Measurements from ENCODE around the gene ZNF593OS.

Gene ZNF593OS

GRCh38 chr1:26171084-26172072 lies at the start of gene ZNF593OS:
ZNF593OS (minus strand) TSS chr1:26171832; CDS start chr1:26171661, 171 bp downstream.
- DNase-seq (ENCODE audit: low read depth), result no peak

DNA sequence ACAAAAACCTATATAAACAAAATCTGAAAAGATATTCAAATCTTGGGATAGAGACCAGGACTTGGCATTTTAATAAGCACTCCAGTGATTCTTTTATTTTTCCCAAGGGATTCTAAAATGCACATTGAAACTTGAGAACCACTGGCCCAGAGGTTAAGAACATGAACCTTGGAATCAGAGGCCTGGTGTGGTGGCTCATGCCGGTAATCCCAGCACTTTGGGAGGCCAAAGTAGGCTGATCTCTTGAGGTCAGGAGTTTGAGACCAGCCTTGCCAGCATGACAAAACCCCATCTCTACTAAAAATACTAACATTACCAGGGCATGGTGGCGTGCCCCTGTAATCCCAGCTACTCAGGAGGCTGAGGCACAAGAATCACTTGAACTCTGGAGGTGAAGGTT lies 49.5 kb upstream of the ZNF593OS start:
- DNase-seq (ENCODE audit: low read depth), result no peak

DNA sequence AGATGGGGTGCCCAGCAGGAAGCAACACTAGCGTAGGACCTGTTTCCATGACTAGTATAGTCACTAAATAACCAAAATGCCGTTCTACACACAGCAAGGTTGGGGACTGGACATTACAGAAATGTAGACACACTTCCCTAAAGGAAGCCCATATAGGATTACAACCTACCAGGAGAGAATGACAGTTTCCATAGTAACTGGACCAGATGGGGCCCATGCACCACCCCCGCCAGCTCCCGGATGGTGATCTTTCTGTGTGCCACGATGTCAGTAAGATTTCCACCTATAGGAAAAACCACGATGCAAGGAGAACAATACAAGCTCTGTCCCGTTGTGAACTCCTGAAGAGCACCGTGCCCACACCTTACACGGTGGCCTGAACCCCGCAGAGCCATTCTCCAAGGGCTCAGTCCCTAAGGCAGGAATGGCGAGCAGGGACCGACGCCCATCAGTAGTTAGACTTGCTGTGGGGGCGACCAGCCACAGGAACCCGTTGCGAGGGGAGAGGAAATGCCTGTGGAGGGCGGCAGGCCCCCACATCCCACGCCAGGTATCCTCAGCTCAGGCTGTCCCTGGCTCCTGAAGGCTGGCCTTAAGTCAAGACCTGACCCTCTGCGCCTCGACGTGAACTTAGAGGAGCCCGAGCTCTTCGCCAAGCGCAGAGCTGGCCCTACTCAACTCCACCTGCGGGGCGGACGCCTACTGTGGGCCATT lies 48.7 kb upstream of the ZNF593OS start:
- DNase-seq (ENCODE audit: low read depth), result no peak

GRCh38 chr1:26218906-26219494 lies 47.4 kb upstream of the ZNF593OS start:
- no peak for DNase-seq (ENCODE audit: low read depth)

DNA sequence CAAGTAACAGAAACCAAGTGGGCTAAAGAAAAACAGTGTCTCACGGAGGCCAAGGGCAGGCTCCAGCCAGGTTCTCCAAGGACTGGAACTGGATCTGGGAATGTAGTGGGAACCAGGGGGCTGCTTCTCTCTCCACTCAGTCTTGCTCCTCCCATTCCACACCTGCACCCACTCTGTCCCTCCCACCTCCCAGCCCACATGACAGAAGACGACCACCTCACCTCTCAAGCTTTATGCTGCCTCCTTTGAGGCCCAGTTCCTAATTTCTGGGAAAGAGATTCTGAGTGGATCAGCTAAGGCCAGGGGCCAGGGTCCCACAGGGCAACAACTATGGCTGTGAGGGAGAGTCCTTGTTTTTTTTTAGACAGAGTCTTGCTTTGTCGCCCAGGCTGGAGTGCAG lies 43.6 kb upstream of the ZNF593OS start:
- DNase-seq (ENCODE audit: low read depth), result no peak

GRCh38 chr1:26213335-26213905 lies 41.8 kb upstream of the ZNF593OS start:
- no peak for DNase-seq (ENCODE audit: low read depth)

DNA sequence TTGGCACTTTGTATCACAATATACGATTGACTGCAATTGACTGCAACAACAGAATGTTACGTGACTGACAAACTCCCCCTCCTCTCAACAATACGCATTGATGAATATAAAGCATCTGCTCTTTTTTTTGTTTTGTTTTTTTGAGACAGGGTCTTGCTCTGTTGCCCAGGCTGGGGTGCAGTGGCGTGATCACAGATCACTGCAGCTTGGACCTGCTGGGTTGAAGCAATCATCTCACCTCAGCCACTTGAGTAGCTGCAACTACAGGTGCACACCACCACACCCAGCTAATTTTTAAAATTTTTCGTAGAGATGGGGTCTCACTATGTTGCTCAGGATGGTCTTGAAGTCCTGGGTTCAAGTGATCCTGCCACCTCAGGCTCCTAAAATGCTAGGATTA lies 41.1 kb upstream of the ZNF593OS start:
- DNase-seq (ENCODE audit: low read depth), result no peak

GRCh38 chr1:26210147-26210870 lies 38.7 kb upstream of the ZNF593OS start:
- no peak for DNase-seq (ENCODE audit: low read depth)

- no peak for DNase-seq (ENCODE audit: low read depth)
Observed at GRCh38 chr1:26203642-26204318, 32.1 kb upstream of the ZNF593OS start.

DNA sequence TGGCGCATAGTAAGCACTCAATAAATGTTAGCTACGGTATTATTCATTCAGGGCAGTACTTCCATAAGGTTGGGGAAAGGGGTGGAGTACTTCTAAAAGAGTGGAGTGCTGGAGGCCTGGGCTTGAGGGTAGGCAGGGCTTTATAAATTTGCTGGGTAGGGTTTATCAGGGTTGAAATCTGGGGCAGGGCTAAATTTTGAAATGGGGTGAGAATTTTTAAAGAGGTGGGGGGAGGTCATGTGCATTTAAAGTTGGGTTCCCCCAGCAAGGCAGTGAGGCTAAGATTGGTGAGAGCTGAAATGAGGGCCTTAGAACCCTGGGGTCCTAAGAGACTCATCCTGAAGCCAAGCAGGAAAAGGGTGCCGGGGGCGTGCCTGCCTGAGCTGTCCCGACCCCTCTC lies 28.8 kb upstream of the ZNF593OS start:
- DNase-seq (ENCODE audit: low read depth), result no peak

DNA sequence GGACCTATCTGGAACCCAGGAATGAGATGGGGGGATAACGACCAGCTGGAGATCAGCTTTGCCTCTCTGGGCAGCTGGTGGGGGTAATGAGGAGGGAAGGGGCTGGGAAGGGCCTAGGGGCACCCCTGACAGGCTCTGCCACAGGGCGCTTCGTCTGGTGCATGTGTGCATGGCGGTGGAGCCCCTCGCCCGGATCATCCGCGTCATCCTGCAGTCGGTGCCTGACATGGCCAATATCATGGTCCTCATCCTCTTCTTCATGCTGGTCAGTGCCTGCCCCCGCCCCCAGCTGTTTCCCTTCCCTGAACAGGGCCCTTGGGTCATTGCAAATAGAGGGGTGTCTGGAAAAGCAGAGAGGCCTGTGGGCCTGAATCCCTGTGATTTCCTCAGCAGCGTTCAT lies 26.2 kb upstream of the ZNF593OS start:
- DNase-seq (ENCODE audit: low read depth), result no peak

DNA sequence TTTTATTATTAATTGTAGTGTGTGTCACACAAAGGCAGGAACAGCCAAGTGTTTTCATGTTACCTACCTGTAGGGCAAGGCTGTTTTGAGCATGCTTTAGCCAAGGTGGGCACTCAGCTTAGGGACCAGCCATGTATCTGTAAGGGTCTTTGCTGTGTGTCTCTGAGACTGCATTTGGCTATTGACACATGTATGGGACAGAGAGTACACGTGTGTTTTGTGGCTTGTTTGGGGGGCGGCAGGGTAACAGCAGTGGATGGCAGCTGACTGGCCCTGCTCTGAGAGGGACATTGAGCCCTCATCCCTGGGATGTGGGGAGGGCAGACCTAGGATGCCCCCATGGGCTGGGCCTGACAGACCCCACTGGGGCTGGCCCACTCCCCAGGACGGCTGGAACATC lies 25.7 kb upstream of the ZNF593OS start:
- no peak for DNase-seq (ENCODE audit: low read depth)

DNA sequence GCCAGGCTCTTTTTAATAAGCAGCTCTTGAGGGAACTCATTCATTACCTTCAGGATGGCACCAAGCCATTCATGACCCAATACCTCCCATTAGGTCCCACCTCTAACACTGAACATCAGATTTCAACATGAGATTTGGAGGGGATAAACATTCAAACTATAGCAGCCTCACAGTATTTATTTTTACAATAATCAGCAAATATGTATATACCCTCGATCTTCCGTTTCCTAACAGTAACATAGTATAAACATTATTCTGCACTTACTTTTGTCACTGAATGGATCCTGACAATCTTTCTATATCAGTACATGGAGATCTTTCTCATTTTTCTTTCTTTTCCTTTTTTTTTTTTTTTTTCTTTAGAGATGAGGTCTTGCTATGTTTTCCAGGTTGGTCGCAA lies 24.2 kb upstream of the ZNF593OS start:
- DNase-seq (ENCODE audit: low read depth), result no peak

- no peak for DNase-seq (ENCODE audit: low read depth)
Observed at GRCh38 chr1:26191739-26192138, 20.1 kb upstream of the ZNF593OS start.

DNA sequence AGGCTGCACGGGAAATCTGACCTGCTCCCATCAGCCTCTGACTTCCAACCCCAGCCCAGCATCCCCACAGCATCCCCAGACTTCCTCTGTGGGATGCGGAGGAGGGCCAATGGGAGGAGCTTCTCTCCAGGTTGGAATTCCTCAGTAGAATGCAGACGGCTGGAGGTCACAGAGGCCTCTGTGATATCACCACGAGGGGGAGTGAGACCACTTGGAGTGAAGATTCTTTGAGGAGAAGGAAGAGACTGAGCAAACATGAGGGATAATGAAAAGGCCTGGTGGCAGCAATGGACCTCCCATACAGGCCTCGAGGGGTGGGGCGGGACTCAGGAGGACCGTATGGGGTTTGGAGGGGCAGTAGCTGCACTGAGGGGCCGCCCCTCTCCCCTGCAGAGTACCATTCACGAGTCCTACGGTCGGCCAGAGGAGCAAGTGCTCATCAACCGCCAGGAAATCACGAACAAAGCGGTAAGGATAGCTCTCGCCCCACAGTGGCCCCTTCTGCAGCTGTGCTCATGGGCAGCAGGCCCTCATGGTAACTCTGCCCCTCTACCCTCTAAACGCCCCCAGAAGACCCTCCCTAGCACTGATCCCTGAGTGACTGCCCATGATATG lies 18.8 kb upstream of the ZNF593OS start, which contains the start of gene CATSPER4:
Gene CATSPER4 (plus strand): TSS at position 230 of the 615 bp plus-strand sequence. CDS start 26 bp downstream, at position 256.
- DNase-seq (ENCODE audit: low read depth), result no peak

GRCh38 chr1:26189751-26190275 lies 18.2 kb upstream of the ZNF593OS start:
- no peak for DNase-seq (ENCODE audit: low read depth)

GRCh38 chr1:26189331-26189730 lies 17.7 kb upstream of the ZNF593OS start:
- DNase-seq (ENCODE audit: low read depth), result no peak

GRCh38 chr1:26188477-26188876 lies 16.8 kb upstream of the ZNF593OS start:
- DNase-seq (ENCODE audit: low read depth), result no peak

DNA sequence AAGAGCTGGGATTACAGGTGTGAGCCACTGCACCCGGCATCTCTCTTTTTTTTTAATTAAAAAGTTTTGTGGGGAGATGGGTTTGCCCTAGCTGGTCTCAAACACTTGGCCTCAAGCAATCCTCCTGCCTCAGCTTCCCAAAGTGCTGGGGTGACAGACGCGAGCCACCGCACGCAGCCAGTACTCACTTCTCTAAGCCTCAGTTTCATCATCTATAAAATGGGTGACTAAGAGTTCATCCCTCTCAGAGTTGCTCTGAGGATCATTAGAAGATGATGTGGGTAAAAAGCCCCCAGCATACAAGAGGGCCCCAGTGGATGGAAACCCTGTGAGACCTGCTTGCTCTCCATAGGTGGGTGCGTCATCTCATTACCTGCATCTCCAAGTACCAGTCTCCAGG lies 16.2 kb upstream of the ZNF593OS start:
- no peak for DNase-seq (ENCODE audit: low read depth)

DNA sequence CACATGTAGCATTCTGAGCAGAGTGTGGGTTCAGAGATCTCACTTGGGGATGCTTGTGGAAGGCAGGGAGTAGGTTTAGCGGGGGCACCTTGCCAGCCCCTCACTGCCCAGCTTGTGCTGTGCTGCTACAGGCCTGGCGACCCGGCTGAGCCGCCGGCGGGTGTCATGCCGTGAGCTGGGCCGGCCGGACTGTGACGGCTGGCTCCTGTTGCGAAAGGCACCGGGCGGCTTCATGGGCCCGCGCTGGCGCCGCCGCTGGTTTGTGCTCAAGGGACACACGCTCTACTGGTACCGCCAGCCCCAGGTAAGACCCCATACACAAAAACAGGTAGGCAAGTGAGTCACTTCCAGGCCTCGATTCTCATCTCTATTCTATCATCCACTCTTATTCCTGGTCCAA lies 13.3 kb upstream of the ZNF593OS start:
- no peak for DNase-seq (ENCODE audit: low read depth)
